GM11168 (cell line): ENCODE results near the gene CCNY.

Source experiments
- in situ Hi-C: fragments of 300-500 bp; cut with MboI; formaldehyde crosslinking; loops from one replicate; pipeline ENCODE4 v1.12.0; 2022; ENCODE audit warnings: low sequenced_read_pairs; ENCODE audit not compliant: unreplicated experiment

The CCNY gene

DNA sequence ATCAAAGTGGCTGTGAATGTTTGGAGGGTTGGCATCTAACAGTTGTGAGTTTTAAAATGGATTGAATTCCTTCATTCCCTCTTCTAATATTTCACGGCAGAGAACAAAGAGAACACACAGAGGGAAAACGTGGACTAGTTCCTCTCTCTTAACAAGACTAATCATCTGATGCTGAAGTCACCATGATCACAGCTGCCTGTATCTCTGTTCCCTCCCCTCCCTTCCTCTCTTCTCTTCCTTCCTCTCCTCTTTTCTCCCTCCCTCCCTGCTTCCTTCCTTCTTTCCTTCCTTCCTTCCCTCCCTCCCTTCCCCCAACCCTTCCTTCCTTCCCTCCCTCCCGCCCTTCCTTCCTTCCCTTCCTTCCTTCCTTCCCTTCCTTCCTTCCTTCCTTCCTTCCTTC, 258.8 kb downstream of the CCNY start:
- in situ Hi-C loops: no loop called here

DNA sequence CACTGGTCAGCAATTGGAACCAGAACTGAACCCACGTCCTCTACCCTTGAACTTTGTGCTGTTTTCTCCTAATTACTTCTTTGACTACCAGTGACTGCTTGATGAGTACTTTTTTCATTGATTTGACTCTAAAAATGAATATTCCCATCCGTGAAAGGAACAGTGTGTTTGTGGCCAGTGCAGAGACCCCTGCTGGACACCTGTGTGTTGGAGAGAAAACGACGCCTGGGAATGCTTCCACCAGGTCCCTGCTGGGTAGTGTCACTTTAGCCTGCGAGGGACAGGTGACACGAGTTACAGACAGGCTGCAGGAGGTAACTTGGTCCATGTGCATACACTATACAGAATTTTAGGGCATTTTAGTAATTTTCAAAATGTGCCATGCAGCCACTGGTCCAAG, 262.1 kb downstream of the CCNY start:
- in situ Hi-C loops: no loop called here

DNA sequence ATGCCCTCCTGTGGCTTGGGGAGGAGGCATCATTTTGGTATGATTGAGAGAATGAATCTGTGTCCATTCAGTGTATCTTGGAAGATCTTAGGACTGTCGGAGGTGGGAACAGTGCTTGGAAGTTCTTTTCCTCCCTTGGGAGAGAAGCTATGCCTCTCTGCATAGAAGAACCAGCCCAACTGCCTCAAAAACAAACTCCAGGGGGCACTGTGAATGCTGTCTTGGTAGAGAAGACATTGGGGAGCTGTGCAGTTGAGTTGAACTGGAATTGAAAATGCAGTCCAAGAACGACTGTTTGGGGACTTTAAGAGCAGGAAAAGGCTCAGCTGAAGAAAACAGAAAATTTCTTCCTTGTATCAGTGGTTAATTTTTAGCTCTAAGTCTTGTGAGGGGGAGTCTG, 263.9 kb downstream of the CCNY start:
- in situ Hi-C loops: no loop called here

DNA sequence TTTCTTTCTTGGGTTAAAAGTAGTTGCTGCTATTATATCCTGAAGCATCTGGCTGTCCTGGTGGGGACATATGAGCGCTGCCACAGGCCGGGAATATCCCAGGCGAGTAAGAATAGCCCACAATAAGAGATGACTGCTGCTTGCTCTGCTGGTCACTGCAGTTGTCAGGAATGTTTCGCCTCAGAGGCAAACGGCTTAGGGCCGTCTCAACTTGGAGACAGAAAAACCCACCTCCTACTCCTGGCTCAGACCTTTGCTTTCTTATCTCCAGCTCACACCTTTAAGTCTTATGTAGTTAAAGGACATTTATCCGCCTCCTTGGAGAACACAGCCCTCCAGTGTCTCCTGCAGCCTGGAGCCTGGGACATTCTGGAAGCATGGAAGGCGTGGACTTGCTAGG, 268.9 kb downstream of the CCNY start, which contains the start of gene GJD4:
GJD4 (plus strand) TSS at position 151 of the 400 bp plus-strand sequence; CDS start at position 378, 227 bp downstream.
- in situ Hi-C loops: no loop called here

GRCh38 chr10:35606430-35606829, 270.1 kb downstream of the CCNY start:
- in situ Hi-C loops: no loop called here

DNA sequence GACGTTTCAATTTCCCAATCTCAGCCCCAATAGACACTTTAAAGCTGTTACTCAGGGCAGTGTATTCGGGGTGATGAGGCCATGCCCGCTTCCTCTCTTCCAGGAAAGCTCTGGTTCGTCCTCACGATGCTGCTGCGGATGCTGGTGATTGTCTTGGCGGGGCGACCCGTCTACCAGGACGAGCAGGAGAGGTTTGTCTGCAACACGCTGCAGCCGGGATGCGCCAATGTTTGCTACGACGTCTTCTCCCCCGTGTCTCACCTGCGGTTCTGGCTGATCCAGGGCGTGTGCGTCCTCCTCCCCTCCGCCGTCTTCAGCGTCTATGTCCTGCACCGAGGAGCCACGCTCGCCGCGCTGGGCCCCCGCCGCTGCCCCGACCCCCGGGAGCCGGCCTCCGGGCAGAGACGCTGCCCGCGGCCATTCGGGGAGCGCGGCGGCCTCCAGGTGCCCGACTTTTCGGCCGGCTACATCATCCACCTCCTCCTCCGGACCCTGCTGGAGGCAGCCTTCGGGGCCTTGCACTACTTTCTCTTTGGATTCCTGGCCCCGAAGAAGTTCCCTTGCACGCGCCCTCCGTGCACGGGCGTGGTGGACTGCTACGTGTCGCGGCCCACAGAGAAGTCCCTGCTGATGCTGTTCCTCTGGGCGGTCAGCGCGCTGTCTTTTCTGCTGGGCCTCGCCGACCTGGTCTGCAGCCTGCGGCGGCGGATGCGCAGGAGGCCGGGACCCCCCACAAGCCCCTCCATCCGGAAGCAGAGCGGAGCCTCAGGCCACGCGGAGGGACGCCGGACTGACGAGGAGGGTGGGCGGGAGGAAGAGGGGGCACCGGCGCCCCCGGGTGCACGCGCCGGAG, 271.4 kb downstream of the CCNY start:
- in situ Hi-C loops: no loop called here

DNA sequence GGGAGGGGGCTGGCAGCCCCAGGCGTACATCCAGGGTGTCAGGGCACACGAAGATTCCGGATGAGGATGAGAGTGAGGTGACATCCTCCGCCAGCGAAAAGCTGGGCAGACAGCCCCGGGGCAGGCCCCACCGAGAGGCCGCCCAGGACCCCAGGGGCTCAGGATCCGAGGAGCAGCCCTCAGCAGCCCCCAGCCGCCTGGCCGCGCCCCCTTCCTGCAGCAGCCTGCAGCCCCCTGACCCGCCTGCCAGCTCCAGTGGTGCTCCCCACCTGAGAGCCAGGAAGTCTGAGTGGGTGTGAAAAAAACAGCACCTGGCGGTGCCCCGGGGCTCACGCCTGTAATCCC, 272.0 kb downstream of the CCNY start:
- in situ Hi-C loops: no loop called here

DNA sequence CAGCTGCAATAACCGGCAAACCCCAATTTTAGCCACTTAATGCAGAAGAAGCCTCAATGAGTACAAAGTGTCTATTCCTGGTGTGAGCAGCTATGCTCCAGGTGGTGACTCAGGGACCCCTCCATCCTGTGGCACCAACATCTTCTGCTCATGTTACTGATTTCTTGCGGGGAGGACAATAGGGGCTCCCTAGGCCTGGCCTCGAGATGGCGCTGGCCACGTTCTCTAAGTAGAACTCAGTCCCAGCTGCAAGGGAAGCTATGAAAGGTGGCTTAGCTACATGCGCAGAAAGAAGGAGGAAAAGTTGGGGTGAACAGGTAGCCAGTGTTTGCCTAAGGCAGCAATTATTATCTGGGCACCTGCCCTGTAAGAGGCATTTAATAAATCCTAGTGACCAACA, 275.4 kb downstream of the CCNY start:
- in situ Hi-C loops: no loop called here

GRCh38 chr10:35612385-35613106, 276.2 kb downstream of the CCNY start:
- in situ Hi-C loops: no loop called here

DNA sequence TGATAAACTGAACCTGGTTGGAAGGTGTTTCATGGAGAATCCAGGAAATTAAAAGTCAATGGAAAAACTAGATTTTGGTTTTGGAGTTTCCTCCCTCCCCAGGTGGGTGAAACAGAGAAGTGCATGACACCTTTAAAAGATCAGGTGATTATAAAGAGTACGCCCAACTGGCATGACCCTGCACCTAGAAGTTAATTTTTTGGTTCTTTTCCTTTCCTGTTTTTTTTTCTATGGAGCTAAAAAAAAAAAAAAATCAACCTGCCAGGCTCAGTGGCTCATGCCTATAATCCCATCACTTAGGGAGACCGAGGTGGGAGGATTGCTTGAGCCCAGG, 276.8 kb downstream of the CCNY start:
- in situ Hi-C loops: no loop called here

DNA sequence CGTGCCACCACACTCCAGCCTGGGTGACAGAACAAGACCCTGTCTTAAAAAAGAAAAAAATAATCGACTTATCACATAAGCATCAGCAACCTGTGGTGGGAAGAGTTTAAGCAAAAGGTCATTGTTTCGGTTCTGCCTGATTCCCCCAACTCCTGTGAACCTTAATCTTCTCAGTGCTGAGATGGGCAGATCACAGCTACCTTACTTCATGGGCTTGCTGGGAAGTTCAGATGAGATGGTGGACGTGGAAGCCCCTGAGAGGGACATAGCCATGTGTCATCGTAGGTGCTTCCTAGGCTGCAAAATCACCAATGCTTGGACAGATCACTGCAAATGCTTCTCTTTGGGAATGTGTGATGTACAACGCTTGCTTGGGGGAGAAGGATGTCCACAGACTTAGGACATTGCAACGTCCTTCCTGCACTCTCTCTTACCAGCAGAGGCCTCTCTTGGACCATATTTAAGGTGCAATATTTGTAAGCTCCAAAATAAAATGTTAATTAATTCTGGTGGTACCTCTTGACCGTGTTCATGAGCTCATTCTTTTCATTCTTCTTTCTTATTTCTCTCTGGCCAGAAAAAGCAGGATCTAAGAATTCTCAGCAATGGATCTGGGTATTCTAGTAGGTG, 277.4 kb downstream of the CCNY start:
- in situ Hi-C loops: no loop called here

DNA sequence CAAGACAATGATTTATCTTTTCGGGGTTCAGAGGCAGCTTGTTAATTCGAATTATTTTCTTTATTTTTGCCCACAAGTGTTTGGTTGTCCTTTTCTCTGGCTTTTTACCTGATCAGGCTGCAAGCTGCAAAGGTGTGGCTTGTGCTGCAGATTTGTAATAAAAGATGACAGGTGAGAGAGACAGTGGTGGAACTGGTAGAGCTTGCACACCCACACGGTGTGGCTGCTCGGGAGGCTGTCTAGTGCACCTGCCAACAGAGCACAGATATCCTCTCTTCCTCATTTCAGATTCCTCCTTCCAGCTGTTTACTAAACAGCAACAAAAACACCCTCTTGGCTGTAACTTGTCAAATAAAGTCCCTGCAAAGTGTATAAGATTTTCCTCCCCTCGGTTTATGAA, 278.0 kb downstream of the CCNY start:
- in situ Hi-C loops: no loop called here
